HG02642 (cell line): ENCODE results near the gene CD28.
A peak's percentile ranks its signal among the peaks of the same experiment; 100 is the strongest.

Experiments
- ATAC-seq: cut with Tn5 transposase; IDR thresholded peaks from one replicate; pipeline ENCODE4 v1.9.1; 2021; ENCODE audit warnings: mild to moderate bottlenecking; ENCODE audit not compliant: unreplicated experiment, poor library complexity

The CD28 gene

GRCh38 chr2:203711399-203711798 lies 5.0 kb downstream of the CD28 start:
- no peak for ATAC-seq

GRCh38 chr2:203713381-203713780 lies 6.9 kb downstream of the CD28 start:
- ATAC-seq: no peak

DNA sequence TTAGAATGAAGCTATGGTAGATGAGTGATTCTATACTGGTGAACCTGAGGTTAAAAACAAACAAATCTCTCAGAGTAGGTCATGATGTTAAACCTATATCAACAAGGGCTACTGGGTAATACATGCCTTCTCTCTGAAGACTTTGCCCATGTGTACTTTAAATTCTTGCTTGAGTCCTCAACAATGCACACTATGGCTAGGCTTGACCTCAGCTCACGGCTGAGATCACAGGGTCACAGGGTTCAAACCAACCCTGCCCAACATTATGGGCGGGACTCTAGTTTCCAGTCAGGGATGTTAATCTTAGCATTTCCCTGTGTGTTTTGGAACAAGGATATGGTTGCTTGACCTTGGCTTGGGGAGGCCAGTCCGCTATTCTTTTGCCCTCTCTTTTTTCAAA lies 7.7 kb downstream of the CD28 start:
- no peak for ATAC-seq

DNA sequence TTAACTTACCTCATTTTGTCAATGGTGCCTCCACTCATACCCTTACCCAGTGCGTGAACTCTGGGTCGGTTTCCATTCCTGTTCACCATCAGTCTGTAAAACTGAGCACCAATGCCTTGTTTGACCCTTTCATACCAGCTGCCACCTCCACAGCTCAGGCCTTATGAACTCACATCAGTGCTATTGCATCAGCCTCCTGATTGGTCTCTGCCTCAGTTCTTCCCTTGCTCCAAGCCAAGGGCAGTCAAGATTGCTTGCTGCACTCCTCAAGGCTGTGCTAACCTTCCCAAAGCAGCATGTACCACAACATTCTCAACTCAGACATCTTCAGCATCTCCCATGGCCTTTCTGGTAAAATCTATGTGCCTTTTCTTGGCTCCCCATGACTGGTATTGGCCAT lies 9.3 kb downstream of the CD28 start:
- no peak for ATAC-seq

DNA sequence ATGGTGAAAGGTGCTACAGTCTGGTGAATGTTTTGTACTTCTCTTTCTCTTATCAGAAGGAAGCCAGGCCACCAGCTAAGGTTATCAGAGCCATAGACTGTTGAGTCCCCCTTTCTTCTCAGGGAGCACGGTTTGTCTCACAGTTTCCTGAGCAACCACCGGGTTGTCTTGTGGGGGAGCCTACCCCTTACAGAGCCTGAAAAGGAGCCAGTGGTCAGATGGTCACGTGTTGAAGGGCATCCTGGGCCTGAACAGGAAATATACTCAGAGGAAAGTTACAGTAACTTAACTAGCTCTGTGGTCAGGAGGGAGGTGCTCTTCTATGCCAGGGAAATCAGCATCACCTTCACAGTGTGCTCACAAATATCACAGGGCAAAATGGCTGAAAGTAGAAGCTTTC lies 11.6 kb downstream of the CD28 start:
- peak; percentile 88 for ATAC-seq

DNA sequence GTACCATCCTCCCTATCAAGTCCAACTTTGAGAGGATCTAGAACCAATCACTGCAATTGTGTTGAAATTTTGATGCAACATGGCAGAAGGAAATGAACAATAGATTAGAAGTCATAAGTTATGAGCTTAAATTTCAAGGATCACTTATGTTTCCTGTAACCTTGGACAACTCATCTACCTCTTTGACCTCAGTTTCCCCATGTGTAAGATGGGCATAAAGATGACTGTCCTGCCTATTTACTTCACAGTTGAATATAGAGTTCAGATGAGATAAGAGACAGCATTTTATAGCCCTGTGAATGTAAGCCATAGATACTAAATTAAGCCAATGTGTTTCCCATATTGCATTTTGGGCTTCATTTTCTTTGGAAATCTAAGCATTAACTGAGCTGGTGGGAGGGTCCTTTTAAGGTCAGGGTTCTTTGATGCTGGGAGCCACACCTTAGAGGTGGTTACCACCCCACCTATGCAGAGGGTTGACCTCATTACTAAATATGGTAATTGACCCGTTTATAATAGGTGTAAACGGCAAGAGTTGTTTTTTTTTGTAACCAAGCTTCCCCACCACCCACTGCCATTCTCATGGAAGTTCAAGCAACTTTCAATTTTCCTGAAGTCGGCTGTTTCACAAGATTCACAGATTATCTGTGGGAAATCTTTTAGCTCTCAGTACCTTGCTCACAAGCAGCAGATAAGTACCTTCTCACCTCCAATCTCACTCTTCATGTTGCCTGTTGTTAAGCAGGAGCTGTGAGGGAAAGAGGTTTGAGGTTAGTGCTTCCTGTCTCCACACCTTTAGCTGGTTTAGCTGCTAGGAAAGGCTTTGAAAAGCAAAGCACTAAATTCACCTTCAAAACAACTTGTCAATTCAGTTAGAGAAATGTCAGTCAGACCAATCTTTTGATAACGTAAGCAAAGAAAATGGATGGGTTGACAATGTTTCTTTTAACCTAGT lies 13.3 kb downstream of the CD28 start:
- ATAC-seq: no peak

DNA sequence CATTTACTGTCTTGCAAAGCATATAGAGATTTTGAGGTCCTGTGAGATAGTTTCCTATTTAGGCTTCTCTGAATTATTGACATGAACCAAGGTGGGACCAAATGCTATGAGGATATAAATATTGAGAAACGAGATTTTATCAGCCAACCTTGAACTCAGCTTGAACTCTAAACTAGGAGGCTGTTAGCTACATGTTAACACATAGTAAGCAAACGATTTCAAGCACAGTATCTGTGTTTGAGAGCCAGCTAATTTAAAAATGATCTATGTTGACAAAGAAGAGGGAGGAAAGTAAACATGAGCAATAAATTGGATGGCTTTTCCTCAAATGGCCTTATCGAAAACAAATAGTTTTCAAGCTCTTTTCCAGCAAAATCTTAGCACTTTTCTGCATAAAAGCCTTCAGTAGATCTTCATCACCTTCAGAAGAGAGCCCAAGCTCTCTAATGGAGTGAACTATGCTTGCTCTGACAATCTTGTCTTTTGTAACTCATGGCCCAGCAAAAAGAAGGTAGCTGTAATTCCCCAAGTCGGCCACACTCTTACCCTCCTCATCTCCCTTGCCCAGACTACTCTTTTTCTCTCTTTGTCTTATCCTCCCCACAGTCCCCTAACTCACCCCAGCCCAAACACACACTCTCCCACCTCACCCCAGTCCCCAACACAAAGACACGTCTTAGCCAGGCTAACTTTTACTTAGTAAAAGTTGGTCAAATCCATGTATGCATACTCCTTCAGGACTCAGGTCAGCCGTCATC lies 14.7 kb downstream of the CD28 start:
- no peak for ATAC-seq

DNA sequence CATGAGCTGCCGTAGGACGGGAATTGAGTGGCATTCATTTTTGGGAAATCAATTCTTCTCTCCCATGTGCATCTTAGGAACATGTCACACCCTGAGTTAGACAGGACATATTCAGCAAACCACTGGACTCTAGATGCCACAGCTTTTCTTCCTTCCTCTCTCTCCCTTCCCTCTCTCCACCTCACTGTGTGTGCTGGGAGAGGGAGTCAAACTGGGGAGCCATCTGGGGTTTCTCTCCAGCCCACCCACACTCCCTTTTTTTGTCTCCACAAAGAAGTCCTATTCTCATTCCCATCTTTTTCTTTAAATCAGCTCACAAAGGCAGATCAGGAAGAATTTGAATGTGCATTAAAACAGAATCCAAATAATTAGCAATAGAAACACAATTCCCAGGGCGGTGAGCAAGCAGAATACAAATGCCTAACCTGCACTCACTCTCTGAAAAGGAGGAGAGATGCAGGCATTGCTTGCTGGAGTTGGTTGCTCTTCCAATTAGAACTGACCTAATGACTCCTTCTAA lies 15.4 kb downstream of the CD28 start:
- ATAC-seq: no peak

DNA sequence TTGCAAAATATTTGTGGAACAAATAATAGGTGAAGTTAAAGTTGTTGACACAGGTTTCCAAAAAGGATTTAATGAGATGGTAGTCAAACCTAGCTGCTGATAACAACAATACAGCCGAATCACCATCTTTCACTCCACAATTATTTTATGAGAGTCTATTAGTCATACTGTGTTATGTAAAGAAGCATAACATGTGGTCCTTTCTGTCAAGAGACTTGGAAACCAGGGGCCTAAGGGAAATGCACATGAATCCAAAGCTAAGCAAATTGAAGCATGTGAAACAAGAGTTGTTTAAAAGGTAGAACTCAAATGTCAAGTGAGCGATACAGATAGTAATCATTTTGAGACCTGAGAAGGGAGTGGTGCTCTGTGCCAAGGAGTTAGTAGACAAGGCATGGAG lies 16.0 kb downstream of the CD28 start:
- no peak for ATAC-seq

DNA sequence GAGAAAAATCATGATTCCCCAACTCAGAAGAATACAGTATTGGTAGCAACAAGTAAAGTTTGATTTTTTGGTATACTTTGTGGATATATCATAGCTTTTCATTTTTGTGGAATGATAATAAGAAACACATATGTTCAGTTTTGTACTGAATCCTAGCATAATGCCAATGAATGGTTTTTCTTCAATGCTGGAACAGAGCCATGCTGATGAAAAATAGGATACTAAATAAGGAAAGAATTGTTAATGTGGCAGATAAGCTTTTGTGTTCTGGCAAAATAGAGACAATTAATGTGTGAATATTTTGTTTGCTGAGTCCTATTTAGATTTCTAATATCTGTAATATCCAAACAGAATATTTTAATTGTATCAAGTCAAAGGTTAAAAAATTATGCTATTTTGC lies 21.9 kb downstream of the CD28 start:
- no peak for ATAC-seq

- ATAC-seq: no peak
These were observed 23.8 kb downstream of the CD28 start for GRCh38 chr2:203730076-203730729.

DNA sequence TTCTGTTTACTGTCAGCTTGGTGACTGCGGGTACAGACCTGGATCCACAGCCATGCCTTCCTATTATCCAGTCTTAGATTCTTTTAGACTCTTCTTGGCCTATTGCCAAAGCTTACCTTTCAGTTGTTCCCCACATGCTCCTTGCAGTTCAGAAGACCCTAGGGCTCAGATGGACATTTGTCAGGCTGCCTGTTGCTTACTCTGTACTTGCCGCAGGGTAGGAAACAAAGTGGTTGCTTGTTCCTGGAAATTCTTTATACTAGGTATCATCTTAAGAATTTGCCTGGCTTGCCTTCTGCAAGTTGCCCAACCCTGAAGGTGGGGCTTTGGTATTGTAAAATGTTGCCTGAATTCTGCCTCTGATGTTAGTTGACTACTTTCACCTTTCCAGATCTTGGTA lies 24.4 kb downstream of the CD28 start:
- ATAC-seq: no peak

DNA sequence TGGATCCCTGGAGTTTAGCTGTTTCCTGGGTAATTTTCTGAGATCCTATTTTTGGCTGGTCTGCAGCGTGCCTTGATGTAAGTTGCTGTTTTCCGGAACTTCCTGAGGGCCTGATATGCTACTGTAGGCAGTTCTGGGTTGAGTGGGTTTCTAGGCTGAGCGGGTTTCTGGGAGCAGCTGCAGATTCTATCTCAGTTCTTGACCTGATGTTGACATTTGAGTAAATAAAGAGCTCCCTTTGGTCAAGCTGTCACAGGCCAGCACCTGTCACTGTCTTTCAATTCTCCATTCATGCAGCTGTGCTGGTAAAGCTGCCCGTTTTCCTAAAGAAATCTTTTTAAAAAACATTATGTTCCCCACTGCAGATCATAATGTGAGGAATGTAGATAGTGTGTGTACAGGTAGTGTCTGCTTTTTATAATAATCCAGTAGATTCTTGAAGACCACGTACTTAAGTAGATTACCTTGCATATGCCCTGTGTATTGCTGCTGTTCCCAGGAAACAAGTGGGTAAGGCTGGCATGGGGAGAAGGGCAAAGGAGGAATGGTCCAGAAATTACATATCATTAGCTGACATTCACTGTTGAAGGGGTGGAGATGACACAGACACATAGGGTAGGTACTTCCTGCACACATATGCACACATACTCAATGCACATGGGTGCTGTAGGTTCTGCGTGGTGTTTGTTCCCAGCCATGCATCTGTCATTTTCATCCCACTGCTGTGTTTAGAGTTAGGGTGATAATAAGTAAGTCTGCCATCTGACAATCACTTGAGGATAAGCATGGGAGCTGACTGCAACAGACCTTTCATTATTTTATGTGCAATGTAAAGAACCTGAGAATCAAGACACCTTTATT lies 25.9 kb downstream of the CD28 start:
- ATAC-seq: no peak

DNA sequence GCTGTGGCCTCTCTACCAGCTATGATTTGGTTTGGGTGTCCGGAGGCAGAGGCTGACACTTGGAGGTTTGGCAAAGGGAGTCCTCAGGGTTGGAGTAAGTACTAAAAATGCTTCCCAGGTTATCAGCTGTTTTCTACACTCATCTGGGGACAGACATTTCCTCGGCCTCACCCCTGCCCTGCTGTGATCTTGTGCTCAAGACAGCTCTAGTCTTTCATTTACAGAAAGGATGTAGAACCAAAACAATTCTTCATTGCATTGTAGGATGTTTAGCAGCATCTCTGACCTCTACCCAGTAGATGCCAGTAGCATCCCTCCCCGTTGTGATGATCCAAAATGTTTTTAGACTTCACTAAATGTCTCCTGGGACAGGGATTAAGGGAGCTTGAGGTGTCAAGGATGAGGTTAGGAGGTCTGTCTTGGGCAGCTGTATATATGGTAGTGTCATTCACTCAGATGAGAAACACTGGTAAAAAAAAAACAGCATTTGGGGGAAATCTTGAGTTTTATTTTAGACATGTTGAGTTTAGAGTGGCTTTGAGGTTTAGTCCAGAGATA lies 26.6 kb downstream of the CD28 start:
- ATAC-seq: no peak

GRCh38 chr2:203733684-203734083 lies 27.2 kb downstream of the CD28 start:
- ATAC-seq: no peak

GRCh38 chr2:203734276-203734983 lies 28.0 kb downstream of the CD28 start:
- ATAC-seq: no peak

GRCh38 chr2:203737360-203737759 lies 30.9 kb downstream of the CD28 start:
- ATAC-seq: no peak

DNA sequence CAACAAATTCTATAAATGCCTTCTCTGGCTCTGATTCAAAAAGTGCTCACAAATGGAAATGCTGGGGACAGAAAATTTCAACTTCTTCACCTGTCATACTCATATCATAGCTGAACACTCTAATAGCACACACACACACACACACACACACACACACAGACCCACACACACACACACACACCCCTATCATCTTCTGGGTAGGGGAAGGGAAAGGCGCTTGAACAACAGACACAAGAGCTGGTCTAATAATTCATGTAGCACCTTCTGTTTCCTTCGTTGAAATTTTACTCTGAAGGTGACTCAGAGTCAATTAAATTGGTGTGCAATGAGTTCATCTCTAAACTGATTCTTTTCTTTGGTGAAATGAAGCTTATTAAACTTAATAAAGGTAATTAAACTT lies 32.9 kb downstream of the CD28 start:
- ATAC-seq: no peak

GRCh38 chr2:203740871-203741281 lies 34.4 kb downstream of the CD28 start:
- ATAC-seq: no peak
